Prostate gland (tissue), 2 donors: ENCODE results near the gene ZKSCAN8.

ENCODE experiments used
- CTCF ChIP-seq, 4 experiments: fragments of 200-600 bp in 2 of 4; fragments of 450-650 bp in 2 of 4; sonication (generic) in 2 of 4; IDR thresholded peaks; 1 replicate in 3 of 4; 2 replicates in 1 of 4; pipeline ENCODE4 v1.5.1; 2016 to 2019; ENCODE audit warnings: antibody characterized with exemption in 4 of 4, mild to moderate bottlenecking in 2 of 4, moderate library complexity in 2 of 4
- POLR2A ChIP-seq: fragments of 450-650 bp; IDR thresholded peaks from one replicate; pipeline ENCODE4 v1.6.1; 2016; ENCODE audit warnings: antibody characterized with exemption, mild to moderate bottlenecking

GRCh38 chr6:28142446-28142845, 763 bp downstream of the ZKSCAN8 start:
- TF ChIP-seq CTCF (IDR thresholded peaks at IDR 0.05): no peak
- TF ChIP-seq POLR2A: no peak
